Measurements from ENCODE around the gene NFKBIA. TPM values are rescaled to one million over a fixed set of nuclear protein-coding genes. Genes with fewer than 3 reads are reported as not detected.
A peak's percentile ranks its signal among the peaks of the same experiment; 100 is the strongest.
"Not testable (repeated sequence)": the region's sequence is repeated elsewhere in the genome, so short reads cannot be mapped to it uniquely, and the experiment has no call there.

Gene NFKBIA
- polyA plus RNA-seq (2013): 598 TPM

DNA sequence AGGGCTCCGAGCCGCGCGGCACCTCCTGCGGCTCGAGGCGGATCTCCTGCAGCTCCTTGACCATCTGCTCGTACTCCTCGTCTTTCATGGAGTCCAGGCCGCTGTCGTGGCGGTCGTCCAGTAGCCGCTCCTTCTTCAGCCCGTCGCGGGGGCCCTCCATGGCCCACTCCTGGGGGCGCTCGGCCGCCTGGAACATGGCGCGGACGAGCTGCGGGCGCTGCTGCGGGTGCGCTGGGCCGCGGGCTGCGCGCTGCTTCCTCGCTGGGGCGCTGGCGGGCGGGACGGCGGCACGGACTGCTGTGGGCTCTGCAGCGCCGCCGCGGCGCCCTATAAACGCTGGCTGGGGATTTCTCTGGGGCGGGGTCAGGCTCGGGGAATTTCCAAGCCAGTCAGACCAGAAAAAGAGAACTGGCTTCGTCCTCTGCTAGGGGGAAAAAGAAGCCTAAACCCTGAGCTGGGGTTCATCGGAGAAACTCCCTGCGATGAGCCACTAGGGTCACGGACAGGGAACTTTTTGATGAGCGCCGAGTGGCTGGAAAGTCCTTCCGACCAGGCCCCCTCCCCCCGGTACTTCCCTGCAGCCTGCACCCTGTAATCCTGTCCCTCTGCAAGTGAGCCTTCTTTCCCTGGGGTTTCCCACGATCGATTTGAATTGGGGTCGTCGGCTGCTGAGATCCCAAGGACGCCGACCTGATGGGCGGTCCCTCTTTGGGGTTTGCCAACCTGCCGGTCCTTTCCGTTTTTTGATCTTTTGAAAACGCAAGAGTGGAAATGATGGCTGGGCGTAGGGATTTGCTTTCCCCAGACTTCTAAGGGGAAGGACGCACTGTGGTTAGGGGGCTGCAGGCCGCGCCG, at the start of gene NFKBIA:
TSS of gene NFKBIA (minus strand) at position 301 of the 855 bp plus-strand sequence. CDS start at position 196, 105 bp downstream.
- POLR2A ChIA-PET: interaction anchor here (0.5 to 7.2 kb wide), 27 partner anchors 12 to 532 kb away, joined by 3 to 128 read pairs (median 4); partner anchors contain the start of genes PPP2R3C, PRORP and PSMA6

GRCh38 chr14:35446450-35446849, 41.9 kb upstream of the NFKBIA start:
- peaks cover 0 to 6% (median 0%) of the 10 kb centered on the region in 5 experiments for H3K9me3 ChIP-seq (ENCODE audit: control extremely low read depth in 1 of 5, control insufficient read depth in 4 of 5, insufficient read depth in 2 of 5, low read depth in 1 of 5, low read length in 4 of 5)
- no peaks in the 10 kb centered on the region for H3K36me3 ChIP-seq (ENCODE audit: control insufficient read depth in 4 of 4, insufficient read depth in 4 of 4, low read length in 3 of 4)
- no peak for DNase-seq
- H3K27ac ChIP-seq (ENCODE audit: insufficient read depth in 1 of 2, low read depth in 1 of 2, low read length in 2 of 2, poor library complexity in 1 of 2, severe bottlenecking in 2 of 2): no peak overlapping the region
- POLR2A ChIA-PET: no interaction called here
- no peak overlapping the region for H3K4me3 ChIP-seq (ENCODE audit: control insufficient read depth in 1 of 7, extremely low read depth in 1 of 7, insufficient read depth in 4 of 7, low read depth in 2 of 7, low read length in 6 of 7)
- CTCF ChIA-PET: no interaction called here
- H3K27me3 ChIP-seq (replicated peaks in 2 of 5; ENCODE audit: control insufficient read depth in 4 of 5, insufficient read depth in 5 of 5, low read length in 4 of 5): no peaks in the 10 kb centered on the region
- WGBS (ENCODE audit: insufficient coverage): 100% methylated on average over 1 of the region's 1 CpG
- no peaks in the 10 kb centered on the region for H3K4me1 ChIP-seq (ENCODE audit: control extremely low read depth in 1 of 4, control insufficient read depth in 4 of 4, insufficient read depth in 4 of 4, low read length in 3 of 4)

More for the DNA sequence above, at the start of gene NFKBIA:
- Histone ChIP-seq H3K27me3 (replicated peaks in 2 of 5; ENCODE audit: control insufficient read depth in 4 of 5, insufficient read depth in 5 of 5, low read length in 4 of 5) (no peaks in the 10 kb centered on the region), H3K9me3 (ENCODE audit: control extremely low read depth in 1 of 5, control insufficient read depth in 4 of 5, insufficient read depth in 2 of 5, low read depth in 1 of 5, low read length in 4 of 5) (no peaks in the 10 kb centered on the region), H3K4me1 (ENCODE audit: control extremely low read depth in 1 of 4, control insufficient read depth in 4 of 4, insufficient read depth in 4 of 4, low read length in 3 of 4) (peaks cover 40 to 53% (median 51%) of the 10 kb centered on the region in 4 experiments), H3K27ac (ENCODE audit: insufficient read depth in 1 of 2, low read depth in 1 of 2, low read length in 2 of 2, poor library complexity in 1 of 2, severe bottlenecking in 2 of 2) (peak within 1 kb of the TSS; percentile 93 to 94), H3K36me3 (ENCODE audit: control insufficient read depth in 4 of 4, insufficient read depth in 4 of 4, low read length in 3 of 4) (peaks cover 15 to 39% (median 28%) of the 10 kb centered on the region in 4 experiments), H3K4me3 (ENCODE audit: control insufficient read depth in 1 of 7, extremely low read depth in 1 of 7, insufficient read depth in 4 of 7, low read depth in 2 of 7, low read length in 6 of 7) (peak within 1 kb of the TSS; percentile 84 to 97 (median 87))
- DNase-seq: peak; percentile 94 to 97 (median 97)
- under 1% methylated on average over 67 of the region's 69 CpGs for WGBS (ENCODE audit: insufficient coverage)
- CTCF ChIA-PET: interaction anchor here (0.5 to 11.4 kb wide), 26 partner anchors 9 to 281 kb away, joined by 3 to 110 read pairs (median 4); partner anchors contain the start of gene PSMA6

GRCh38 chr14:35444104-35444503, 39.6 kb upstream of the NFKBIA start:
- Histone ChIP-seq H3K4me1 (ENCODE audit: control extremely low read depth in 1 of 4, control insufficient read depth in 4 of 4, insufficient read depth in 4 of 4, low read length in 3 of 4) (no peaks in the 10 kb centered on the region), H3K27ac (ENCODE audit: insufficient read depth in 1 of 2, low read depth in 1 of 2, low read length in 2 of 2, poor library complexity in 1 of 2, severe bottlenecking in 2 of 2) (no peak overlapping the region), H3K36me3 (ENCODE audit: control insufficient read depth in 4 of 4, insufficient read depth in 4 of 4, low read length in 3 of 4) (no peaks in the 10 kb centered on the region), H3K27me3 (replicated peaks in 2 of 5; ENCODE audit: control insufficient read depth in 4 of 5, insufficient read depth in 5 of 5, low read length in 4 of 5) (no peaks in the 10 kb centered on the region), H3K4me3 (ENCODE audit: control insufficient read depth in 1 of 7, extremely low read depth in 1 of 7, insufficient read depth in 4 of 7, low read depth in 2 of 7, low read length in 6 of 7) (no peak overlapping the region), H3K9me3 (ENCODE audit: control extremely low read depth in 1 of 5, control insufficient read depth in 4 of 5, insufficient read depth in 2 of 5, low read depth in 1 of 5, low read length in 4 of 5) (peaks cover 0 to 6% (median 0%) of the 10 kb centered on the region in 5 experiments)
- POLR2A ChIA-PET: no interaction called here
- no peak for DNase-seq
- CTCF ChIA-PET: no interaction called here
- WGBS (ENCODE audit: insufficient coverage): no CpG with 5 or more reads among the region's 1 CpG

GRCh38 chr14:35441160-35441559, 36.6 kb upstream of the NFKBIA start:
- H3K27ac ChIP-seq (ENCODE audit: insufficient read depth in 1 of 2, low read depth in 1 of 2, low read length in 2 of 2, poor library complexity in 1 of 2, severe bottlenecking in 2 of 2): no peak overlapping the region
- no peak for DNase-seq
- CTCF ChIA-PET: no interaction called here

GRCh38 chr14:35438910-35439713, 34.6 kb upstream of the NFKBIA start:
- Histone ChIP-seq H3K4me1 (ENCODE audit: control extremely low read depth in 1 of 4, control insufficient read depth in 4 of 4, insufficient read depth in 4 of 4, low read length in 3 of 4) (no peaks in the 10 kb centered on the region), H3K4me3 (ENCODE audit: control insufficient read depth in 1 of 7, extremely low read depth in 1 of 7, insufficient read depth in 4 of 7, low read depth in 2 of 7, low read length in 6 of 7) (no peak overlapping the region), H3K9me3 (ENCODE audit: control extremely low read depth in 1 of 5, control insufficient read depth in 4 of 5, insufficient read depth in 2 of 5, low read depth in 1 of 5, low read length in 4 of 5) (peaks cover 0 to 7% (median 0%) of the 10 kb centered on the region in 5 experiments), H3K36me3 (ENCODE audit: control insufficient read depth in 4 of 4, insufficient read depth in 4 of 4, low read length in 3 of 4) (no peaks in the 10 kb centered on the region), H3K27ac (ENCODE audit: insufficient read depth in 1 of 2, low read depth in 1 of 2, low read length in 2 of 2, poor library complexity in 1 of 2, severe bottlenecking in 2 of 2) (no peak overlapping the region), H3K27me3 (replicated peaks in 2 of 5; ENCODE audit: control insufficient read depth in 4 of 5, insufficient read depth in 5 of 5, low read length in 4 of 5) (no peaks in the 10 kb centered on the region)
- CTCF ChIA-PET: interaction anchor here (0.6 to 3.0 kb wide), 5 partner anchors 11 to 874 kb away, joined by 3 to 14 read pairs (median 3); no protein-coding TSS in a partner anchor
- POLR2A ChIA-PET: no interaction called here
- peak in 2 of 3 donors; percentile 5 to 8 for DNase-seq
- 74% methylated on average over 5 of the region's 8 CpGs for WGBS (ENCODE audit: insufficient coverage)

More at GRCh38 chr14:35441160-35441559, 36.6 kb upstream of the NFKBIA start:
- H3K4me1 ChIP-seq (ENCODE audit: control extremely low read depth in 1 of 4, control insufficient read depth in 4 of 4, insufficient read depth in 4 of 4, low read length in 3 of 4): no peaks in the 10 kb centered on the region
- POLR2A ChIA-PET: no interaction called here
- no peaks in the 10 kb centered on the region for H3K27me3 ChIP-seq (replicated peaks in 2 of 5; ENCODE audit: control insufficient read depth in 4 of 5, insufficient read depth in 5 of 5, low read length in 4 of 5)
- H3K9me3 ChIP-seq (ENCODE audit: control extremely low read depth in 1 of 5, control insufficient read depth in 4 of 5, insufficient read depth in 2 of 5, low read depth in 1 of 5, low read length in 4 of 5): peaks cover 0 to 6% (median 0%) of the 10 kb centered on the region in 5 experiments
- 97% methylated on average over 3 of the region's 4 CpGs for WGBS (ENCODE audit: insufficient coverage)
- H3K4me3 ChIP-seq (ENCODE audit: control insufficient read depth in 1 of 7, extremely low read depth in 1 of 7, insufficient read depth in 4 of 7, low read depth in 2 of 7, low read length in 6 of 7): no peak overlapping the region
- H3K36me3 ChIP-seq (ENCODE audit: control insufficient read depth in 4 of 4, insufficient read depth in 4 of 4, low read length in 3 of 4): no peaks in the 10 kb centered on the region

- H3K4me1 ChIP-seq (ENCODE audit: control extremely low read depth in 1 of 4, control insufficient read depth in 4 of 4, insufficient read depth in 4 of 4, low read length in 3 of 4); POLR2A ChIA-PET; DNase-seq; H3K9me3 ChIP-seq (ENCODE audit: control extremely low read depth in 1 of 5, control insufficient read depth in 4 of 5, insufficient read depth in 2 of 5, low read depth in 1 of 5, low read length in 4 of 5); H3K4me3 ChIP-seq (ENCODE audit: control insufficient read depth in 1 of 7, extremely low read depth in 1 of 7, insufficient read depth in 4 of 7, low read depth in 2 of 7, low read length in 6 of 7); H3K36me3 ChIP-seq (ENCODE audit: control insufficient read depth in 4 of 4, insufficient read depth in 4 of 4, low read length in 3 of 4); H3K27ac ChIP-seq (ENCODE audit: insufficient read depth in 1 of 2, low read depth in 1 of 2, low read length in 2 of 2, poor library complexity in 1 of 2, severe bottlenecking in 2 of 2); H3K27me3 ChIP-seq (replicated peaks in 2 of 5; ENCODE audit: control insufficient read depth in 4 of 5, insufficient read depth in 5 of 5, low read length in 4 of 5): not testable (repeated sequence)
- CTCF ChIA-PET: interaction anchor here (0.6 to 3.0 kb wide), 5 partner anchors 11 to 873 kb away, joined by 3 to 14 read pairs (median 3); no protein-coding TSS in a partner anchor
- 97% methylated on average over 9 of the region's 9 CpGs for WGBS (ENCODE audit: insufficient coverage)
These were observed 33.9 kb upstream of the NFKBIA start for GRCh38 chr14:35438492-35438891.
